GM19438 (cell line): ENCODE data around the gene PRKAG2.
"Not testable (repeated sequence)": the region's sequence is repeated elsewhere in the genome, so short reads cannot be mapped to it uniquely, and the experiment has no call there.

Source experiments
- ATAC-seq: cut with Tn5 transposase; IDR thresholded peaks from one replicate; pipeline ENCODE4 v1.9.1; 2021; ENCODE audit warnings: low read depth; ENCODE audit not compliant: unreplicated experiment

The PRKAG2 gene

GRCh38 chr7:151876899-151877777 lies at the start of gene PRKAG2:
PRKAG2 (minus strand) TSS chr7:151877115; CDS start chr7:151876620, 495 bp downstream.
- ATAC-seq = peak; percentile 55

- ATAC-seq = no peak
Measured at GRCh38 chr7:151926336-151926712, 49.4 kb upstream of the PRKAG2 start.

- ATAC-seq = no peak
Measured at GRCh38 chr7:151925446-151926335, 48.8 kb upstream of the PRKAG2 start.

- ATAC-seq = no peak
Measured at GRCh38 chr7:151924508-151924907, 47.6 kb upstream of the PRKAG2 start.

GRCh38 chr7:151924001-151924400 lies 47.1 kb upstream of the PRKAG2 start:
- ATAC-seq = no peak

- ATAC-seq = no peak
Measured at GRCh38 chr7:151923097-151923876, 46.4 kb upstream of the PRKAG2 start.

- ATAC-seq = no peak
Measured at GRCh38 chr7:151921451-151921850, 44.5 kb upstream of the PRKAG2 start.

- ATAC-seq = no peak
Measured at GRCh38 chr7:151920488-151920887, 43.6 kb upstream of the PRKAG2 start.

- ATAC-seq = no peak
Measured at GRCh38 chr7:151919595-151919994, 42.7 kb upstream of the PRKAG2 start.

GRCh38 chr7:151918510-151918843 lies 41.6 kb upstream of the PRKAG2 start:
- no peak for ATAC-seq

- ATAC-seq = no peak
Measured at GRCh38 chr7:151917791-151918509, 41.0 kb upstream of the PRKAG2 start.

GRCh38 chr7:151914051-151914450 lies 37.1 kb upstream of the PRKAG2 start:
- ATAC-seq = no peak

- ATAC-seq = not testable (repeated sequence)
Measured at GRCh38 chr7:151910655-151911054, 33.7 kb upstream of the PRKAG2 start.

GRCh38 chr7:151907115-151907514 lies 30.2 kb upstream of the PRKAG2 start:
- ATAC-seq = not testable (repeated sequence)

GRCh38 chr7:151905766-151906165 lies 28.9 kb upstream of the PRKAG2 start:
- ATAC-seq = no peak

- ATAC-seq = no peak
Measured at GRCh38 chr7:151905353-151905752, 28.4 kb upstream of the PRKAG2 start.

- ATAC-seq = no peak
Measured at GRCh38 chr7:151904270-151904669, 27.4 kb upstream of the PRKAG2 start.

GRCh38 chr7:151903249-151904032 lies 26.5 kb upstream of the PRKAG2 start:
- ATAC-seq = no peak

- no peak for ATAC-seq
Measured at GRCh38 chr7:151902311-151902710, 25.4 kb upstream of the PRKAG2 start.
